CD4-positive, alpha-beta T cell treated with Interleukin-15 for 4 hours (primary cell): ENCODE data around the gene PELI1.

Experiments
- DNase-seq: peaks from one replicate; pipeline ENCODE4 v3.0.0-alpha.2; 2020; ENCODE audit warnings: low spot score

The PELI1 gene

GRCh38 chr2:64153811-64154210 is 9.6 kb upstream of the PELI1 start:
- no peak for DNase-seq

GRCh38 chr2:64151476-64151875 is 7.3 kb upstream of the PELI1 start:
- DNase-seq, result no peak

- DNase-seq, result no peak
Measured at GRCh38 chr2:64145714-64146113, 1.5 kb upstream of the PELI1 start.

- no peak for DNase-seq
Measured at GRCh38 chr2:64145119-64145518, 899 bp upstream of the PELI1 start.

- peak; percentile 36 for DNase-seq
Measured at GRCh38 chr2:64143169-64144056, 807 bp downstream of the PELI1 start.

- DNase-seq, result no peak
Measured at GRCh38 chr2:64142741-64143168, 1.5 kb downstream of the PELI1 start.

- peak; percentile 13 for DNase-seq
Measured at GRCh38 chr2:64141674-64142405, 2.4 kb downstream of the PELI1 start.

GRCh38 chr2:64140665-64141200 is 3.5 kb downstream of the PELI1 start:
- DNase-seq, result no peak

GRCh38 chr2:64139956-64140355 is 4.3 kb downstream of the PELI1 start:
- DNase-seq, result no peak

GRCh38 chr2:64137996-64138395 is 6.2 kb downstream of the PELI1 start:
- DNase-seq, result no peak

GRCh38 chr2:64137567-64137966 is 6.7 kb downstream of the PELI1 start:
- DNase-seq, result no peak

GRCh38 chr2:64135421-64135820 is 8.8 kb downstream of the PELI1 start:
- DNase-seq, result no peak

GRCh38 chr2:64134813-64135212 is 9.4 kb downstream of the PELI1 start:
- no peak for DNase-seq

GRCh38 chr2:64133828-64134227 is 10.4 kb downstream of the PELI1 start:
- no peak for DNase-seq

GRCh38 chr2:64133354-64133753 is 10.9 kb downstream of the PELI1 start:
- DNase-seq, result no peak

- DNase-seq, result no peak
Measured at GRCh38 chr2:64130333-64130732, 13.9 kb downstream of the PELI1 start.

- DNase-seq, result no peak
Measured at GRCh38 chr2:64128943-64129391, 15.3 kb downstream of the PELI1 start.

GRCh38 chr2:64128406-64128805 is 15.8 kb downstream of the PELI1 start:
- no peak for DNase-seq

- no peak for DNase-seq
Measured at GRCh38 chr2:64127119-64127518, 17.1 kb downstream of the PELI1 start.

- DNase-seq, result no peak
Measured at GRCh38 chr2:64126601-64127000, 17.6 kb downstream of the PELI1 start.

- DNase-seq, result no peak
Measured at GRCh38 chr2:64124571-64124970, 19.6 kb downstream of the PELI1 start.

- no peak for DNase-seq
Measured at GRCh38 chr2:64124168-64124567, 20.1 kb downstream of the PELI1 start.

GRCh38 chr2:64123740-64124139 is 20.5 kb downstream of the PELI1 start:
- DNase-seq, result no peak
